IMR-90 (cell line): ENCODE results near the gene PACS1. TPM values are rescaled to one million over a fixed set of nuclear protein-coding genes. Genes with fewer than 3 reads are reported as not detected.
A peak's percentile ranks its signal among the peaks of the same experiment; 100 is the strongest.

Source experiments
- ATAC-seq: fragments of 200-7000 bp; cut with Tn5 transposase; 2 replicates; pipeline ENCODE4 v1.9.1; 2020; ENCODE audit warnings: low read depth, mild to moderate bottlenecking, moderate library complexity
- BruUV-seq: library from RNA; stranded (reverse); fragments of 400-500 nt; replicated peaks from 2 replicates; lab custom pipeline; 2021; lab: Mats Ljungman, UMichigan
- CTCF ChIA-PET: fragments of 300-600 bp; formaldehyde crosslinking; extraction: SDS; loops from one replicate; lab custom pipeline; 2021; ENCODE audit warnings: antibody characterized with exemption; lab: Yijun Ruan, JAX
- POLR2A ChIA-PET: fragments of 300-600 bp; sonication (Branson Sonifier 250); formaldehyde crosslinking; loops from one replicate; lab custom pipeline; 2022; ENCODE audit warnings: antibody characterized with exemption; ENCODE audit not compliant: unreplicated experiment; lab: Charles Lee
- DNase-seq: peaks from one replicate; pipeline ENCODE4 v3.0.0; 2013
- H2AFZ ChIP-seq: replicated peaks from 2 replicates; pipeline ENCODE3; 2013; ENCODE audit warnings: low read length, mild to moderate bottlenecking; ENCODE audit not compliant: poor library complexity
- H2AK5ac ChIP-seq: 2 replicates; pipeline ENCODE4 v1.6.1; 2013; ENCODE audit warnings: low read depth, low read length, inconsistent platforms
- H2AK9ac ChIP-seq: replicated peaks from 2 replicates; pipeline ENCODE3; 2013; ENCODE audit warnings: mild to moderate bottlenecking, low read depth, low read length, moderate library complexity; ENCODE audit not compliant: poor library complexity
- H2BK120ac ChIP-seq: 2 replicates; pipeline ENCODE4 v1.6.1; 2013; ENCODE audit warnings: low read depth, low read length, inconsistent platforms
- H2BK15ac ChIP-seq: 3 replicates; pipeline ENCODE4 v1.6.1; 2013; ENCODE audit warnings: low read depth, low read length, inconsistent platforms
- H2BK20ac ChIP-seq: 2 replicates; pipeline ENCODE4 v1.6.1; 2013; ENCODE audit warnings: low read depth, mild to moderate bottlenecking, inconsistent platforms, low read length, moderate library complexity
- H2BK5ac ChIP-seq: 2 replicates; pipeline ENCODE4 v1.6.1; 2013; ENCODE audit warnings: mild to moderate bottlenecking, low read depth, low read length, inconsistent platforms; ENCODE audit not compliant: poor library complexity, severe bottlenecking
- H3K14ac ChIP-seq: replicated peaks from 2 replicates; pipeline ENCODE4 v1.6.1; 2013; ENCODE audit warnings: low read depth, low read length, inconsistent platforms
- H3K18ac ChIP-seq: 2 replicates; pipeline ENCODE4 v1.6.1; 2013; ENCODE audit warnings: low read depth, low read length, control low read depth
- H3K23ac ChIP-seq: 2 replicates; pipeline ENCODE4 v1.6.1; 2013; ENCODE audit warnings: low read depth, low read length, inconsistent platforms
- H3K27ac ChIP-seq: 2 replicates; pipeline ENCODE4 v1.5.1; 2013; ENCODE audit warnings: mild to moderate bottlenecking, control low read depth, low read length; ENCODE audit not compliant: insufficient read depth
- H3K27me3 ChIP-seq: 2 replicates; pipeline ENCODE4 v1.6.1; 2013; ENCODE audit warnings: low read length; ENCODE audit not compliant: control insufficient read depth, insufficient read depth
- H3K36me3 ChIP-seq: 2 replicates; pipeline ENCODE4 v1.6.1; 2013; ENCODE audit warnings: low read length, mixed read lengths; ENCODE audit not compliant: control insufficient read depth, insufficient read depth
- H3K4ac ChIP-seq: 2 replicates; pipeline ENCODE4 v1.6.1; 2013; ENCODE audit warnings: low read depth, low read length, inconsistent platforms
- H3K4me1 ChIP-seq: 2 replicates; pipeline ENCODE4 v1.6.1; 2013; ENCODE audit warnings: low read length, mixed read lengths; ENCODE audit not compliant: control insufficient read depth, insufficient read depth
- H3K4me2 ChIP-seq: 2 replicates; pipeline ENCODE4 v1.6.1; 2013; ENCODE audit warnings: low read depth, mild to moderate bottlenecking, control low read depth, low read length, moderate library complexity
- H3K4me3 ChIP-seq: 2 replicates; pipeline ENCODE4 v1.5.1; 2013; ENCODE audit warnings: low read depth, mild to moderate bottlenecking, control low read depth, low read length, moderate library complexity; ENCODE audit not compliant: insufficient read depth
- H3K56ac ChIP-seq: 2 replicates; pipeline ENCODE4 v1.6.1; 2013; ENCODE audit warnings: low read length, inconsistent platforms; ENCODE audit not compliant: insufficient read depth; ENCODE audit errors: extremely low read depth
- H3K79me1 ChIP-seq, 2 experiments: 2 replicates each; pipeline ENCODE4 v1.6.1; 2013; ENCODE audit warnings: low read length in 2 of 2, inconsistent platforms in 1 of 2, low read depth in 1 of 2
- H3K9ac ChIP-seq: 2 replicates; pipeline ENCODE4 v1.6.1; 2013; ENCODE audit warnings: low read depth, low read length, control low read depth
- H3K9me1 ChIP-seq: 2 replicates; pipeline ENCODE4 v1.6.1; 2013; ENCODE audit warnings: low read length, inconsistent platforms; ENCODE audit not compliant: insufficient read depth
- H3K9me3 ChIP-seq: 2 replicates; pipeline ENCODE4 v1.6.1; 2013; ENCODE audit warnings: low read length; ENCODE audit not compliant: control insufficient read depth, insufficient read depth
- H4K20me1 ChIP-seq: 2 replicates; pipeline ENCODE4 v1.6.1; 2013; ENCODE audit warnings: low read length, inconsistent platforms; ENCODE audit not compliant: insufficient read depth
- H4K5ac ChIP-seq: 2 replicates; pipeline ENCODE4 v1.6.1; 2013; ENCODE audit warnings: mild to moderate bottlenecking, low read depth, low read length, control low read depth
- H4K8ac ChIP-seq, 2 experiments: 2 replicates each; pipeline ENCODE4 v1.6.1; 2013; ENCODE audit warnings: low read depth in 2 of 2, low read length in 2 of 2, control low read depth in 1 of 2, inconsistent platforms in 1 of 2
- H4K91ac ChIP-seq: 2 replicates; pipeline ENCODE4 v1.6.1; 2013; ENCODE audit warnings: low read depth, low read length, inconsistent platforms; ENCODE audit not compliant: insufficient read depth
- CEBPB ChIP-seq: IDR thresholded peaks from 2 replicates; pipeline ENCODE4 v1.6.1; 2012; ENCODE audit warnings: low read depth, low read length, improper control_type of control experiment
- CTCF ChIP-seq: conservative IDR thresholded peaks from 2 replicates; pipeline ENCODE4 v1.5.1; 2012; ENCODE audit warnings: mild to moderate bottlenecking, low read depth, low read length, improper control_type of control experiment
- ELK1 ChIP-seq: fragments of 150-350 bp; IDR thresholded peaks from 2 replicates; pipeline ENCODE4 v1.6.1; 2016; ENCODE audit warnings: low read depth, mild to moderate bottlenecking, low read length, moderate library complexity, borderline replicate concordance
- MXI1 ChIP-seq: IDR thresholded peaks from 2 replicates; pipeline ENCODE4 v1.6.1; 2012; ENCODE audit warnings: low read depth, mild to moderate bottlenecking, low read length, moderate library complexity, borderline replicate concordance
- WGBS, 2 experiments: methylation state at CpG; one replicate each; pipeline versions ENCODE4 v1.1.5 to v1.1.7; 2013; ENCODE audit warnings: missing lambda C conversion rate in 2 of 2; ENCODE audit not compliant: insufficient read length in 1 of 2; ENCODE audit errors: extremely low coverage in 2 of 2; 5-methylcytosine and 5-hydroxymethylcytosine counted together
- dilution Hi-C: fragments of 300-500 bp; cut with HindIII; formaldehyde crosslinking; loops from one replicate; pipeline ENCODE4 v1.14.3; 2018; ENCODE audit warnings: low sequenced_read_pairs; ENCODE audit not compliant: unreplicated experiment
- in situ Hi-C: fragments of 300-500 bp; cut with MboI; formaldehyde crosslinking; loops from 3 replicates; pipeline ENCODE4 v1.14.3; 2019; ENCODE audit warnings: low sequenced_read_pairs, inconsistent platforms, mixed read lengths
- intact Hi-C: fragments of 100-400 bp; cut with micrococcal nuclease; formaldehyde crosslinking; loops from 2 replicates; pipeline ENCODE4 v1.10.0; 2022
- polyA plus RNA-seq, 3 experiments: library from polyadenylated mRNA; depleted of rRNA; stranded (reverse); fragments of >200 nt; gene quantifications; 2 replicates each; pipeline ENCODE4 v1.2.3, GENCODE V29; 2012; ENCODE audit warnings: low replicate concordance in 1 of 3
- total RNA-seq: library from RNA; depleted of rRNA; stranded (reverse); fragments of >200 nt; gene quantifications from 2 replicates; pipeline ENCODE4 v1.2.3, GENCODE V29; 2012

Gene PACS1
- total and polyA plus RNA-seq, 2 of the 4 experiments (the other 2 are of a cell fraction) = 7.3 to 32.0 TPM

- Histone ChIP-seq H3K4ac (peak overlapping the region; percentile 92), H3K79me1 (peaks cover 10 to 55% of the 10 kb centered on the region in 2 experiments), H3K14ac (peak overlapping the region; percentile 92), H3K23ac (peak overlapping the region; percentile 79), H3K56ac (peak overlapping the region; percentile 91), H3K4me1 (peaks cover 4% of the 10 kb centered on the region; the same call in 1 of the 2 replicates), H4K8ac (peak overlapping the region; percentile 59 to 98), H3K27ac (peak overlapping the region; percentile 94), H2AFZ (peak overlapping the region; percentile 95), H3K4me2 (peak overlapping the region; percentile 90), H3K9me1 (peaks cover 2% of the 10 kb centered on the region; the same call in 1 of the 2 replicates), H2BK15ac (peak overlapping the region; percentile 43; the same call in 1 of the 3 replicates), H3K9ac (peak overlapping the region; percentile 86), H2BK5ac (peak overlapping the region; percentile 97), H3K36me3 (peaks cover 40% of the 10 kb centered on the region), H4K5ac (peak overlapping the region; percentile 81), H2BK20ac (no peak overlapping the region), H4K20me1 (peaks cover 34% of the 10 kb centered on the region; the same call in 1 of the 2 replicates), H3K4me3 (peak overlapping the region; percentile 63), H3K27me3 (no peaks in the 10 kb centered on the region), H2AK5ac (peak overlapping the region; percentile 94), H4K91ac (peak overlapping the region; percentile 87), H3K18ac (peak overlapping the region; percentile 56), H3K9me3 (no peaks in the 10 kb centered on the region), H2AK9ac (peak overlapping the region; percentile 99), H2BK120ac (peak overlapping the region; percentile 40)
- ATAC-seq (peak; percentile 2; the same call in 1 of the 2 replicates), DNase-seq (peak; percentile 48)
- BruUV-seq = TSS peak; percentile 56
- ChIA-PET CTCF (no interaction called here), POLR2A (no interaction called here)
- dilution Hi-C loops = no loop called here
- TF ChIP-seq ELK1 = no peak
- no peak for TF ChIP-seq CEBPB
- TF ChIP-seq CTCF = peak; percentile 40
- TF ChIP-seq MXI1 = 0 out of 2 replicates have a peak, but pooled peaks have one; percentile 42
- 0% methylated on average over 13 of the region's 32 CpGs; no CpG with 5 or more reads in 1 of the 2 experiments for WGBS, 2 experiments
- intact Hi-C loops = no loop called here
- in situ Hi-C loops = no loop called here
These were observed 199.2 kb downstream of the PACS1 start for GRCh38 chr11:66268952-66269905.
